Activated naive CD4-positive, alpha-beta T cell treated with Interleukin-2 at 50 U/mL for 16 hours (primary cell): ENCODE data around the gene SMPD3.
A peak's percentile ranks its signal among the peaks of the same experiment; 100 is the strongest.

Source experiments
- DNase-seq: peaks from one replicate; pipeline ENCODE4 v3.0.0-alpha.2; 2020

Gene SMPD3

DNA sequence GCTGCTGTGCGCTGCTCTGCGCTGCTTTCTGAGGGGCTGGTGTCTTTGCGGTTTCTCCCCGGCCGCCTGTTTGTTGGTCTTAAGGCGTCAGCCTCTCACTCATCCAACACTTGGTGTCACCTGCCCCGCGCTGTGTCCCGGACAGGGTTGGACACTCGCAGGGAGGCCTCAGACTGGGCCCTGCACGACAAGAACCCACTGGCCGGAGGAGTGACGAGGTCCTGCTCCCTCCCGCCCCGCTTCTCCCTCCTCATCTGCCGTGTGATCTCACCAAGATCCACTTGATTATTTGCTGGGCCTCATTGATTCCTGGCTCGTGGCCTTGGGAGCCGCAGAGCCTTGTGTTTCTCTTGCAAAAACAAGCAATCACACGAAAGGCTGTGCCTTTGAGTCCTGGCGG is 80.9 kb downstream of the SMPD3 start:
- DNase-seq: no peak

DNA sequence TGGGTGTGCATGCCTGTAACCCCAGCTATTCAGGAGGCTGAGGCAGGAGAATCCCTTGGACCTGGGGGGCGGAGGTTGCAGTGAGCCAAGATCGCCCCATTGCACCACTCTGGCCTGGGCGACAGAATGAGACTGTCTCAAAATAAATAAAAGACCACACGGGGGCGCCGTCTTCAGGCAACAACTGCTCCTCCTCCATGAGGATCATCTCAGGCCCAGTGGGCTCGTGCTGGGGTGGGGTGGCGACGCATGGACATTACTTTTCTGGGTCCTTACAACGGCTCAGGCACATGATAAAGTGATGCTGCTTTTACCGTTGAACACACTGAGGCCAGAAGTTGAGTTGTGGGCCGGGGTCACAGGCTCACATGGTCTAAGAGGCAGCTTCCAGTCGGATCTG is 81.3 kb downstream of the SMPD3 start:
- DNase-seq: peak; percentile 28

DNA sequence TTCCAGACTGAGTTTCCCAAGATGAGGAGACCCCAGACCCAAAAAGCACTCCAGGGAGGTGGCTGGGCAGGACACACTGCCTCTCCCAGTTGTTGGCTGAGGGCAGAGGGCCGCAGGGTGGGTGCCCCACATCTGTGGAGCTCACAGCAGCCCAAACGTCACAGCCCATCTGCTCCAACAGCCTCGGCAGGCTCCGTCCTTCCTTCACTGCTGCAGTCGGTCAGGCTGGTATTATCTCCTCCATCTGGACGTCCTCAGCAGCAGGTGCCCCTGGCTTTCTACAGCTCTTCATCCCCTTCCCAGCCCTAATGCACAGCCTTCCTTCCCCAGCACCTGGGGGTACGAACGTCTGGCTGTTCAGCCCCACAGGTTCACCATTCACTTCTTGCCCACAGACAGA is 82.2 kb downstream of the SMPD3 start:
- DNase-seq: no peak

DNA sequence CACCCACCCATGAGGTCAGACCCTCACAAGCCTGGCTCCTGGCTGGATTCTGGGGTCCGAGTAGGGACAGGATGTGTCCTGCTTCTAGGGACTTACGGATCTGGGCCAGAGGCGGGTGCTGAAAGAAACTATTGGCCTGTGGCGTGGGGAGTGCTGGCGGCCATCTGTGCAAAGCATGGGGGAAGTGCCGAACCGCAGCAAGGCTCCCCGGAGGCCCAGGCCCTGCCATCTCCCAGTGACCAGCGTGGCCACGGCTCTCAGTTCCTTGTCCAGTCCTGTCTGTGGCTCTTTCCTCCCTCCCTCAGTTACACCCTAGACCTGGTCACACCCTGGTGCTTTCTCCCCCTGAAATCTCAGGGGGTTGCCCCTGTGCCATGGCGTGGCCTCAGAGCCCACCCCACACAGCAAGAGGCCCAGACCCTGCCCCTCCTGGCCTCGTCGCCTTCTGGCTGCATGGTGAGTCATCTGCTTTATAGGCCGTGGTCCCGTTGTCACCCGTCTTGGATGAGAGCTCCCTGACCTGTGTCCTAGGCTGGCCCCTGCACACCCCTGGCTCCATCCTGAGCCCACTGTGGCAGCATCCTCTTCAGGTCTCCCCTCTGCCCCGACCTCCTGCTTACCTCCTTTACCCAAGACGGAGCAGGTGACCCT is 83.0 kb downstream of the SMPD3 start:
- DNase-seq: no peak

DNA sequence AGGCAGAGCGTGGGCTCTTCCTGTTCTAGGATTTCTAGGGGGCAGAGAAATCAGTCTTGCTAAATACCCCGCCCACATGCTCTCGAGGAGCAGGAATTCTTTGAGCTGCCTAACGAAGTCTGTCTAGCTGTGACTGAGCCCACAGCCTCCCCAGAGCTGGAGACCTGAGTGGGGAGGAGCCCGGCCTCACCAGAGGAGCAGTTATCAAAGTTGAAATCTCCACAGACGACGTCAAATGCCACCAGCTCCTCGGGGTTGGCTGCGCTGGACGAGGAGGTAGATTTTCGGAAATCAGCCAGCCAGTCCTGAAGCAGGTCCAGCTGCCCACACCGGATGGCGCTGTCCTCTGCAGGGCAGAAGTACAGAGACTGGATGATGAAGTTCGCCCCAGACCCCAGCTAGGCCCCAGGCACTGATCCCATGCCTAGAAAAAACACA is 83.7 kb downstream of the SMPD3 start:
- DNase-seq: no peak

DNA sequence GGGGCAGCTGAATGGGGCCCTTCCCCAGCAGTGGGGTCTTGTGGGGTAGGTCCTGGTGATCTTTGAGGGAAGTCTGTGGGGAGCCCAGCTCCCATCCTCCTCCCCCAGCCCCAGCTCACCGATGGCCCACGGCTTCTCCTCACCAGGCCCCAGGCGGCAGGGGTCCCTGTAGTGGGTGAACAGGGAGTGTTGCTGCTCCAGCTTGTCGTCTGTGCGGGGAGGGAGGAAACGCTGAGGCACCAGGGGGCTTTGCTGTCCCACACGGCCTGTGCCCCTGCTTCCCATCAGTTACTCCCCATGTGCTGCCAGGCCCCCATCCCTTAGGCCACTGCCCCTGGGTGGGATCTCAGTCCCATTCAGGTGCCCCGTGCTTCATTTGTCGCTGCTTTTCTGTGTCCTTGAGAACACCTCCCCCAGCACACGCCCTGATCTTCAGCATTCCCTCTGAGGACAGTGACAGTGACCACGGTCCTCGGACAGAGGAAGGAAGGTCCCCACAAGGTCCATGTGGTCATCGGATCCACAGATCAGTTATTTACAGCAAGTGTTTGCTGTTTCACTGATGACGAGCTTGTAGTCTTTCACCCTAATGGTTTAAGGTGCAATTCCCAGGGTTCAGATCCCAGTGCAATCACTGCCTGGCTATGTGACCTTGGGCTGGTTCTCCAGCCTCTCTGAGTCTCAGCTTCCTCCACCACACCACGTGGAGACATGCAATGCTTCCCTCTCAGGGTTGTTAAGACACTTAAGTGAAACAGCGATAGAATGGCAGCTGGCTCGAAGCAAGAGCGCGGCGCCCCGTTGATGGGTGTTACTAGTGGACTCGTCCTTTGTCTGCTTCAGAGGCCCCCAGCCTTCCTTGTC is 84.4 kb downstream of the SMPD3 start:
- no peak for DNase-seq

DNA sequence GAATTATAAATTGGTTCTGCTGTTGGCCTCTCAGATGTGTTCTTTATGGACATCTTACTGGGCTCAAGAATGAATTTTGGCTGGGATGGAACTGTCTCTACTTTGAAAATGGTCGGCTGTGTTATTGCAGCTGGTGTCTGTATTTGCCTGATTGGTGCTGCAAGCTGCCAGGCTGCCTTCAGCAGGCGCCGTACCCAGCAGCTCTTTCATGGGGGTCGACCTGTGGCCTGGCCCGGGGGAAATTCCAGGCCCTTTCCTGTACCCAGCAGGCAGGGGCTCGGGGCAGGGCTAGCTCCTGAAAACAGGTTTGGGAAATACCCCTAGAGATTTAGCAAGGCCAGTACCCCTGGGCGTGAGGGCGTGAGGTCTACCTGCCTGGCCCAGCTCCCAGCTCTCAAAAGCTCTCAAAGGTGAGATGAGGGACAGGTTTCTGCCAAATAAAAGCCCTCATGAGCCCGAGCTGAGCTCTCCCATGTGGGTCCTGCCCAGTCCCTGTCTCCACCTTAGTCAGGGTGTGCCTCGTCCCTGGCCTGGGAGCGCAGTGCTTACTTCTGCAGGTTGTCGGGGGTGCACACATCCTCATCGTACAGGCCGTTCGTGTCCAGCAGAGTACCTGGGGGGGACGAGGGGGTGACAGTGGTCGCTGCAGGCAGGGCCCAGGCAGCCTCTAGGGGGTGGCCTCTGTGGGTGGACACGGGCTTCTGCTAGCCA is 85.2 kb downstream of the SMPD3 start:
- no peak for DNase-seq

DNA sequence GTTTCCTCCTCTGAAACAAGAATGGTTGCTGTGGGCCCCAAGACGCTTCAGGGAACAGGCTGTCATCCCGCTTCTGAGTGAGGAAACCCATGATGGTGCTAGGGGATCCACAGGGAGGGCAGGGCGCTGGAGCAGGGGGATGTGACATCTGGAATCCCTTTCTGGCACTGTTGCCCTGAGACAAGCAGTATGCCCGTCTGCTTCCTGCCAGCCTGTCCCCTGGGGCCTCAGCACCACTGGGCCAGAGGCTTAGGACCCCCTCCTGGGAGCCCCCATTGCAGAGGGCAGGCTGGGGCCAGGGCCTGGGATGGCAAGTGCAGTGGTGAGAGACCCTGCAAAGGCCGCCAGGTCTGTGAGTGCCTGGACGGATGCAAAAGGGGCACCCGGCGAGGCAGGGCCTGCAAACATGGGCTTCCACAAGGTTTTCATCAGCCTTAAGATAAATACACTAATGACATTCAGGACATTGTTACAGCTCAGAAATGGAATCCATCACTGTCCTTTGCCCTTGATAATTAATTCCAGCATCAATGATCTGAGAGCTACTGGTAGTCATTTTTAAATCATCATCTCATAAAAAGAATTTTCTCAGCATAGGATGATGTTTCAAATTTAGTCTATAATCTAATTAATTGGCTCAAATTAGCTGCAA is 85.9 kb downstream of the SMPD3 start:
- DNase-seq: no peak

DNA sequence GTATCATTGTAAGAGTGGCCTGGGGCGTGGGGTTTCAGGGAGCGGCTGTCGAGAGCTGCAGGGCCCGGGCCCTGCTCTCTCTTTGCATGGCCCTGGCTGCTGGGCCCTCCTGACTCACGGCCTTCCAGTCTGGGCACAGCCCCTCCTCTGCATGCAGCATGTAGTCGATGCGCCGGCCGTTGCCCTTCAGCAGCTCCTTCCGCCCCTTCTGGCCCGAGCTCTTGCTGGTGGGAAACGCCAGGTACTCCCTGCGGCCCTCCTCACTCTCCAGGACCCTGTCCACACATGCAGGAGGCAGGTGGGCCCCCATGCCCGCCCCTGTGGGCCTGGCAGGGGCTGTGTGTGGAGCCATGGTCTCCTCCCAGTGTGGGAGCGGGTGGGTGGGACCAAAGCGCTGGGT is 86.8 kb downstream of the SMPD3 start:
- DNase-seq: no peak

DNA sequence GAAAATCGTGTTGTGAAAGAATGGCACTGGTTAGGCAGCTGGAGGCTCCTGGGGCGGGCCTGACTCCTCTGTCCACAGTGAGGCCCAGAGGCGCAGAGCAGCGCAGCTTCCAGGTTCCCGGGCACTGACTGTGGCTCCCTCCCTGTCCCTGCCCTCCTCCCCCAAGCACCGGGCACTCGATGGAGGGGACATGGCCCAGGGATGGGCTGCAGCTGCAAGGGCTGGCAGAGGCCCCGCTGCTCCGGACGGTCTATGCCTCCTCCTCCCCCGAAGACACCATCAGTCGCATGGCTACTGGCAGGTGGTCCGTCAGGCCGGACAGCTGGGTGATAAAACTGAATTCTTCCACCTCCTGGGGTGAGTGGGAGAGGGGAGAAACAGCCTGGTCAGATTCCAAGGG is 87.4 kb downstream of the SMPD3 start:
- DNase-seq: no peak

DNA sequence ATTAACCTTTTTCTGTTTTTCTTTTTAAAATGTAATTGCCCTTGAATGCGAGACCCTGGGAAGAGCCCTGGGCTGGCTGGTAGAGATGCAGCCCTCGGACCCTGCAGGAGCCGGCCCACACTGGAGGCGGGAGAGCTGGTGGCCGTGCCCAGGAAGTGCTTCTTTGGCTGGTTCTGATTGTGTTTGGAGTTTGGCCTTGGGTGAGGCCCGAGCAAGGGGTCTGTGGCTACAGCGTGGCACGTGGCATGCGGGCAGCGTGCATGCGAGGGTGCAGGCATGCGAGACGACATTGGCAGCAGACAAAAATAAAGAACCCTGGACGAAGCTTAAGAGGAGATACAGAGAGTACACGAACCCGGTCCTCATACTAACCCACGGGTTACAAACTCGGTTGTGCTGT is 87.8 kb downstream of the SMPD3 start:
- no peak for DNase-seq

DNA sequence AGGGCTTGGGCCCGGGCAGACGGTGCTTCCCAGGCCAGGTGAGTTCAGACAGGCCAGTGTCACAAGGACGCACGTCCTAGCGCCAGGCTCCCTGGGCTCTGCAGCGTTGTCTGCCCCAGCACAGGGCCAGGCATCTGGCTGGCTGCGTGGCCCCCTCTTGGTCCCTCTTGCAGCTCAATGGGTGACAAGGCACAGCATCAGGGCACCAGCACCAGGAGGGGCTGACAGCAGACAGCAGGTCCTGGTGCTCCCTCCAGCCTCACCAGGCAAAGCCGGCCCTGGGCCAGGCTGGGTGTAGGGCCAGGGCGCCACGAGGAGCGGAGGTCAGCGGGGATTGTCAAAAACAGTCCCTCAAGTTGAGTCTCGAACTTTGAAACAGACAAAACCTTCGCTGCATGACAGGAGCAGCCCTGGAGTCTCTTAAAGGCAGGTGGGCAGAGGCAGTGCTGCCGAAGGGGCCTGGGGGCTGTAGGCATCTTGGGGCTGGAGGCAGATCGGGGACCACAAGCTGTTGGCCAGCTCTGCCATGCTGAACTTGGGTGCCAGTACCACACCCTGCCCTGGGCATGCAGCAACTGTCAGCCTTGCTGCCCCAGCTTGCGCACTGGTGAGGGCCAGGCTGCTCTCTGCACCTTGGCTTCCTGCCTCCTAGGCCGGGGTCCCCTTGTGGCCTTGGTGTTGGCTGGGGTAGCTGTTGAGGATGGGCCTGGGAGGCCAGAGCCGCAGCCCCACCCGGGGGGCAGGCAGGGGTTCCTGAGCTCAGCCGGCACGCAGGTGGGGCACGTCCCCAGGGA is 88.7 kb downstream of the SMPD3 start:
- DNase-seq: no peak

DNA sequence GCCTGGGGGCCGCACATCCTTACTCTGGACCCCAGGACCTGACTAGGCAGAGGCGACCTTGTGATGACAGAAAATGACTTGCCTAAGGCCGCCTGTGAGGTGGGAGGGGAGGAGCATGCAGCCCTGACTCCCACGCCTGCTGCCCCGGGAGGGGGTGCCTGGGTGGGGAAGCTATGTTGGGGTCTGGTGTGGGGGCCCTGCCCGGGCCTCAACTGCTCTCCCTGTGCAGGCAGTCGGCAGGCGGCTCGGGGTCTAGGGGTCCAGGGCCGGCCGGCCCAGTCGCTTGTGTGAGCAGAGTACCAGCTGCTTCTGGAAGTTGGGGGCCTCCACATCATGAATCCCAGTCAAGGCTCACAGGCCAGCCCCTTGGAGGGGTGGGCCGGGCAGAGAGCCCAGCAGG is 89.4 kb downstream of the SMPD3 start:
- no peak for DNase-seq

DNA sequence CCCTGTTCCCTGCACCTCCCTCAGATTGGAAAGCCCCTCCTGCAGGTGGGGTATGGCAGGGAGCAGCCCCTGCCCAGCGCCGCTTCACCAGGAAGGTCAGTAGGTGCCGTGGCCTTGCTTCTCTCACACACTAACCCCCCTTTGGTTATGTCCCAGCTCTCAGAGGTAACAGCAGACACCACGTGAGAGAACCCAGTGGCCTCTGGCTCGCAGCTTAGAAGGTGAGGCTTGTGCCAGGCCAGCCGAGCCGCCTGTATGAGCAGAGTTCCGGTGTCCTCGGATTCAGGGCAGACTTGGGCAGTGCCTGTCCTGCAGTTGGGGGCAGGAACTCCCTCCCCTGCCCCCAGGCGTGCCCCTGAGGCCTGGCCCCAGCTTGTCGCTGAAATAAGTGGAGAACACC is 90.4 kb downstream of the SMPD3 start:
- no peak for DNase-seq

DNA sequence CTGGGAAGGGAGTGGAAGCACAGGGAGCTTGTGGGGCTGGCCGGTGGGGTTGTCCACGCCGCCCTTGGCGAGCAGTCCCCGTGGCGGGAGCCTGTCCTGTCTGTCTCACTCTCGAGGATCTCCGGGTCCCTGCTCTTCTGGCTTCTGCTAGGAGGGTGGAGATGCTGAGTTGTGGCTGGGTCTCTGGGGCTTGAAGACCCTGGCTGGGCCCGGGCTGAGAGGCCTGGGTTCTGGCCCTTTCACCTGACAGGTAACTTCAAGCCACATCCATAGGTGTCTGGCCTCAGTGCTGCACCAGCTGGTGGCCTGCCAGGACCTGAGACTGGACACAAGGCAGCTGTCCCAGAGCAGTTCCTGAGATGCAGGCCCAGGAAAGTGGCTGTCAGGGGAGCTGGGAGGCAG is 90.8 kb downstream of the SMPD3 start:
- no peak for DNase-seq

DNA sequence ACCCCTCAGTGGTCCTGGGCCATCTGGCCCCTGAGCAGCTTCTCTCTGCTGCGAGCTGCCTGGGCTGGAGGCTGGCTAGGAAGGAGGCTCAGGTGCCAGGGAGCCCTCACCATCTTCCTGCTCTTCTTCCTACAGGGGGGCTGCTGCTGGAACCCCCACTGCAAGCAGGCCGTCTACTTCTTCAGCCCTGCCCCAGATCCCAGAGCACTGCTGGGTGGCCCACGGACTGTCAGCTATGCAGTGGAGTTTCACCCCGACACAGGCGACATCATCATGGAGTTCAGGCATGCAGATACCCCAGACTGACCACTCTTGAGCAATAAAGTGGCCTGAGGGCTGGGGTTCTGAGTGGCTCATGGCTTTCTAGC is 91.4 kb downstream of the SMPD3 start:
- no peak for DNase-seq

DNA sequence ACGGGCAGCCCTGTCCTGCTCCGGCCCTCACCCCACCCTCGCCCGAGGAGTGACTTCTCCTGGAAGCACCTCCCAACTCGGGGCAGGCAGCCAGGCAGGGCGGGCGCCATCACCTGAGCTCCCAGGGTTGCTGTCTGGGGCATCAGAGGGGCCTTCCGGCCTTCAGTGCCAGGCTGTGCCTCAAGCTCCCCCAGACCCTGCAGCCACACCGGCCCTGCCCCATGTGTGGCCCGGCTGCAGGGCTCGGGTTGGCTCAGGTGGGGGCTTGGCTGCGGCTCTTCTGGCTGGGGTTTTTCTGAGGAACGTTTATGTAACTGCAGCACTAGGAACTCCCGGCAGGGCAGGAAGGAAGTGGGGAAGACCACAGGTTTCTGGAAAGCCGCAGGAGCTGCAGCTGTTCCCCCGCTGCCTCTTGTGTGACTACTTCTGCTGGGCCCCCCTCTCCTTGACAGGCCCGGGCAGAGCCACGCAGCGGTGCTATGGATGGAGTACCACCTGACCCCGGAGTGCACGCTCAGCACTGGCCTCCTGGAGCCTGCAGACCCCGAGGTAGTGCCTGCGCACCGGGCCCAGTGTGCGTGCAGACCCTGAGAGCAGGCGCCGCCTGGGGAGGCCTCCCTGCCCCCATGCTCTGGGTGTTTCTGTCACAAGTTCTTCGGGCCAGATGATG is 91.9 kb downstream of the SMPD3 start:
- peak; percentile 72 for DNase-seq

DNA sequence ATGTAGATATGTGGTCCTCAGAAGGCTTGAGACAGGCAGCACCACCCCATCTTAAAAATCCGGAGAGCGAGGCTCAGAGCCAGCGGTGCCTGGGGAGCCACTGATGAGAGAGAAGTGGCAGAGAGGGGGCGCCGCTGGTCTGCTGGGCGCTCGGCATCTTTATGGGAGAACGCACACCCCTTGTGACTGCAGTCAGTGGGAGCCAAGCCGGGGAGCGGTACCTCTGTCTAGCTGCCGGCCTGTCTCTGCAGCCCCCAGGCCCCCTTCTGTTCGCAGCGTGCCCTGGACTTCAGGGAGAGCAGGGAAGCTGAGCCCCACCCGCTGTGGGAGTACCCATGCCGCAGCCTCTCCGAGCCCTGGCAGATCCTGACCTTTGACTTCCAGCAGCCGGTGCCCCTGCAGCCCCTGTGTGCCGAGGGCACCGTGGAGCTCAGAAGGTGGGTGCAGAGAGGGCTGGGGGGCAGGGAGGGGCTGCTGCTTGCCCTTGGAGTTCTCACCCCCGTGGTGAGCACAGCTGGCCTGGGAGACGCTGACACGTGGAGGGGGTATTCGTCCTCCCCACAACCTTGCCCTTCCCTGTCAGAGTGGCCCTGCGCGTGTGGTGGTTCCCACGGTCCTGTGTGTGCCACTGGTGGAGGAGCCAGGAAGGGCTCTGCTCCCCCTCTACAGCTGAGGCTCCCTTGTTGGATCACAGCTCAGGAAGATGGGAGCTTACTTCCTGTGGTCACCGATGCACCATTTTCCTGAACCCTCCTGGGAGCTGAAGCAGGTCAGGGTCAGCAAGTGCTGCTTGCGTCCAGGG is 92.7 kb downstream of the SMPD3 start:
- DNase-seq: no peak

DNA sequence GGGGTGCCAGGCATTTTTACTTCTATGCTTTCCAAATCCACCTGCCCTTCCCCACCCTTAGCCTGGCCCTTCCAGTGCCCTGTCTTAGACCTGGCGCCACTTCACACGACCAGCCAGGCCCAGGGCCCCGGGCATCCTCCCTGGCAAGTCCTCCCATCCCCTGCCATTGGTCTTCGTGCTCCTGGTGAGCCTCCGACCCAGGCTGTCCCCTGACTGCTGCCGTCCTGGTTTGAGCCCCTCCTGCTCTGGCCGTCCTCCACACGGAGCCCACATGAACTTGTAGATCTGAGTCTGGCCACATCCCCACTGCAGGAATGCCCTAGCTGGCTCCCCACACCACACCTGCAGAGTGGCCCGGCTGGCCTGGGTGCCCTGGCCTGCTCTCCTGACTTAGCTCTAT is 93.5 kb downstream of the SMPD3 start:
- DNase-seq: no peak

DNA sequence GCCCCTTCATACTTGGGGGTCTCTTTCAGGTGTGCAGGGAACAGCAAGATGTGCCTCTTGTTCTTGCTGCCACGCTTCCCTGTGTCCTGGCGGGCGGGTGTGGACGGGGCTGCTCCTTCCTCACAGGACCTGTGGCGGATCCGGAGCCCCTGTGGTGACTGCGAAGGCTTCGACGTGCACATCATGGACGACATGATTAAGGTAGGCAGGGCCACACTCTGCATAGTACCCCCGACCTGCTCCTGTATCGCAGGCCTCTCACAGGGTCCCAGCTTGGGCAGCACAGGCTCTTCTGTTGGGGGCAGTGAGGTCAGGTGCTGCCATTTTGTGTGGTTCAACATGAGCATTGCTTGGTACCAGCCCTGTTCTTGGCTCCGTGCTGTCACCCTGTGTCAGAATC is 94.9 kb downstream of the SMPD3 start:
- no peak for DNase-seq

DNA sequence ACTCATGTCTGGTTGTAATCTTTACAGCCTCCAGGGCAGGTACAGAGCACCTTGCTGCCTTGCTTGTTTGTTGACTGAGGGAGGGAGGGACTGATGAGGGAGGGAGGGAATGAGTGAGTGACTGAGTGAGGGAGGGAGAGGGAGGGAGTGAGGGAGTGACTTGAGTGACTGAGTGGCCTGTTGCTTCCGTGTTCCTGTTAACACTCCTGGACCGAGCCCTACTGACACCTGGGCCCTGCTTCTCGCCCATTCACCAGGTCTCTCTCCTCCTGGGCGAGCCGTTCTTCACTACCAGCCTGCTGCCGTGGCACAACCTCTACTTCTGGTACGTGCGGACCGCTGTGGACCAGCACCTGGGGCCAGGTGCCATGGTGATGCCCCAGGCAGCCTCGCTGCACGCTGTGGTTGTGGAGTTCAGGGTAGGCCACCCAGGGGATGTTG is 96.3 kb downstream of the SMPD3 start:
- DNase-seq: no peak
